ENCODE results near the gene GMPR2.

DNA sequence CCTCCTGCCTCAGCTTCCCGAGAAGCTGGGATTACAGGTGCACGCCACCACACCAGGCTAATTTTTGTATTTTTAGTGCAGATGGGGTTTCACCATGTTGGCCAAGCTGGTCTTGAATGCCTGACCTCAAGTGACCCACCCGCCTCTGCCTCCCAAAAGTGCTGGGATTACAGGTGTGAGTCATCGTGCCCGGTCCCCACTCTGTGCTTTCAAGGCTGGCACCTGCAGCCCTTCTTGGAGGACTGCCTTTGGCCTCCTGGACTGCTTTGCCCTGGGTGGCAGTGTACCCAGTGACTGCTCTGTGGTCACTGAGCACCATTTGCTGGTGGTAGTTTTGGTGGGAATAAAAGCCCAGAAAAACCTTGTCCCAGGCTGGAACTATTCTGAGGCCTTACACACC lies 54.3 kb downstream of the GMPR2 start:
- TF ChIP-seq RFX5 (IDR thresholded peaks at IDR 0.05; ENCODE audit: low read depth, low read length): no peak
- TF ChIP-seq, protein P1, sequence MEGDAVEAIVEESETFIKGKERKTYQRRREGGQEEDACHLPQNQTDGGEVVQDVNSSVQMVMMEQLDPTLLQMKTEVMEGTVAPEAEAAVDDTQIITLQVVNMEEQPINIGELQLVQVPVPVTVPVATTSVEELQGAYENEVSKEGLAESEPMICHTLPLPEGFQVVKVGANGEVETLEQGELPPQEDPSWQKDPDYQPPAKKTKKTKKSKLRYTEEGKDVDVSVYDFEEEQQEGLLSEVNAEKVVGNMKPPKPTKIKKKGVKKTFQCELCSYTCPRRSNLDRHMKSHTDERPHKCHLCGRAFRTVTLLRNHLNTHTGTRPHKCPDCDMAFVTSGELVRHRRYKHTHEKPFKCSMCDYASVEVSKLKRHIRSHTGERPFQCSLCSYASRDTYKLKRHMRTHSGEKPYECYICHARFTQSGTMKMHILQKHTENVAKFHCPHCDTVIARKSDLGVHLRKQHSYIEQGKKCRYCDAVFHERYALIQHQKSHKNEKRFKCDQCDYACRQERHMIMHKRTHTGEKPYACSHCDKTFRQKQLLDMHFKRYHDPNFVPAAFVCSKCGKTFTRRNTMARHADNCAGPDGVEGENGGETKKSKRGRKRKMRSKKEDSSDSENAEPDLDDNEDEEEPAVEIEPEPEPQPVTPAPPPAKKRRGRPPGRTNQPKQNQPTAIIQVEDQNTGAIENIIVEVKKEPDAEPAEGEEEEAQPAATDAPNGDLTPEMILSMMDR (conservative IDR thresholded peaks at IDR 0.05; ENCODE audit: low read depth, low read length): no peak
- TF ChIP-seq POLR2A (IDR thresholded peaks at IDR 0.05; ENCODE audit: low read depth, low read length): no peak
- TF ChIP-seq RCOR1 (IDR thresholded peaks at IDR 0.05; ENCODE audit: insufficient replicate concordance, low read length): no peak
- TF ChIP-seq, protein P2, sequence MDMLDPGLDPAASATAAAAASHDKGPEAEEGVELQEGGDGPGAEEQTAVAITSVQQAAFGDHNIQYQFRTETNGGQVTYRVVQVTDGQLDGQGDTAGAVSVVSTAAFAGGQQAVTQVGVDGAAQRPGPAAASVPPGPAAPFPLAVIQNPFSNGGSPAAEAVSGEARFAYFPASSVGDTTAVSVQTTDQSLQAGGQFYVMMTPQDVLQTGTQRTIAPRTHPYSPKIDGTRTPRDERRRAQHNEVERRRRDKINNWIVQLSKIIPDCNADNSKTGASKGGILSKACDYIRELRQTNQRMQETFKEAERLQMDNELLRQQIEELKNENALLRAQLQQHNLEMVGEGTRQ (IDR thresholded peaks at IDR 0.05; ENCODE audit: low read depth, low read length): no peak
- no peak for TF ChIP-seq SMC3 (IDR thresholded peaks at IDR 0.05; ENCODE audit: low read depth, low read length)
- TF ChIP-seq CEBPB (IDR thresholded peaks at IDR 0.05; ENCODE audit: low read depth, low read length): no peak
- TF ChIP-seq RAD21 (IDR thresholded peaks at IDR 0.05; ENCODE audit: low read length): no peak

Measured in IMR-90 (cell line).